ENCODE measurements around the gene AK1.

The AK1 gene

GRCh38 chr9:127862075-127863011 is 15.1 kb downstream of the AK1 start:
- DNase-seq (ENCODE audit: low read depth) = peak; percentile 95
- H3K4me3 ChIP-seq (ENCODE audit: low read depth, low read length) = no peak overlapping the region
- no peak for TF ChIP-seq CTCF (IDR thresholded peaks at IDR 0.05; ENCODE audit: low read depth, low read length)
- TF ChIP-seq MAX (IDR thresholded peaks at IDR 0.05; ENCODE audit: low read depth, low read length) = peak; percentile 98
- TF ChIP-seq MYC (IDR thresholded peaks at IDR 0.05; ENCODE audit: low read depth, low read length) = peak; percentile 99
- TF ChIP-seq POLR2A (IDR thresholded peaks at IDR 0.05; ENCODE audit: extremely low read depth, insufficient read length) = peak; percentile 14

- no peak overlapping the region for H3K4me3 ChIP-seq (ENCODE audit: low read depth, low read length)
- no peak for DNase-seq (ENCODE audit: low read depth)
- no peak for TF ChIP-seq MAX (IDR thresholded peaks at IDR 0.05; ENCODE audit: low read depth, low read length)
- TF ChIP-seq POLR2A (IDR thresholded peaks at IDR 0.05; ENCODE audit: extremely low read depth, insufficient read length) = no peak
Observed at GRCh38 chr9:127860779-127861178, 16.7 kb downstream of the AK1 start.

- TF ChIP-seq POLR2A (IDR thresholded peaks at IDR 0.05; ENCODE audit: extremely low read depth, insufficient read length) (no peak), MYC (IDR thresholded peaks at IDR 0.05; ENCODE audit: low read depth, low read length) (no peak), MAX (IDR thresholded peaks at IDR 0.05; ENCODE audit: low read depth, low read length) (no peak), CTCF (IDR thresholded peaks at IDR 0.05; ENCODE audit: low read depth, low read length) (no peak)
- no peak for DNase-seq (ENCODE audit: low read depth)
- no peak overlapping the region for H3K4me3 ChIP-seq (ENCODE audit: low read depth, low read length)
Observed at GRCh38 chr9:127860260-127860659, 17.2 kb downstream of the AK1 start.

- no peak for TF ChIP-seq MAX (IDR thresholded peaks at IDR 0.05; ENCODE audit: low read depth, low read length)
- DNase-seq (ENCODE audit: low read depth) = no peak
- no peak overlapping the region for H3K4me3 ChIP-seq (ENCODE audit: low read depth, low read length)
Observed at GRCh38 chr9:127858041-127858512, 19.4 kb downstream of the AK1 start.

- no peak for DNase-seq (ENCODE audit: low read depth)
- TF ChIP-seq MAX (IDR thresholded peaks at IDR 0.05; ENCODE audit: low read depth, low read length) (no peak), MYC (IDR thresholded peaks at IDR 0.05; ENCODE audit: low read depth, low read length) (no peak), POLR2A (IDR thresholded peaks at IDR 0.05; ENCODE audit: extremely low read depth, insufficient read length) (no peak), CTCF (IDR thresholded peaks at IDR 0.05; ENCODE audit: low read depth, low read length) (no peak)
- no peak overlapping the region for H3K4me3 ChIP-seq (ENCODE audit: low read depth, low read length)
Observed at GRCh38 chr9:127857278-127857677, 20.2 kb downstream of the AK1 start.

- no peak for DNase-seq (ENCODE audit: low read depth)
- no peak for TF ChIP-seq MYC (IDR thresholded peaks at IDR 0.05; ENCODE audit: low read depth, low read length)
- no peak for TF ChIP-seq MAX (IDR thresholded peaks at IDR 0.05; ENCODE audit: low read depth, low read length)
- TF ChIP-seq POLR2A (IDR thresholded peaks at IDR 0.05; ENCODE audit: extremely low read depth, insufficient read length) = no peak
- no peak for TF ChIP-seq CTCF (IDR thresholded peaks at IDR 0.05; ENCODE audit: low read depth, low read length)
- no peak overlapping the region for H3K4me3 ChIP-seq (ENCODE audit: low read depth, low read length)
Observed at GRCh38 chr9:127856729-127857116, 20.8 kb downstream of the AK1 start.
